Pulmonary artery endothelial cell (primary cell): Measurements from ENCODE around the gene C20orf202. TPM values are rescaled to one million over a fixed set of nuclear protein-coding genes. Genes with fewer than 3 reads are reported as not detected.
A peak's percentile ranks its signal among the peaks of the same experiment; 100 is the strongest.
"Not testable (repeated sequence)": the region's sequence is repeated elsewhere in the genome, so short reads cannot be mapped to it uniquely, and the experiment has no call there.

Source experiments
- DNase-seq: peaks from one replicate; pipeline ENCODE4 v3.0.0-alpha.2; 2011; ENCODE audit warnings: low read depth, low spot score
- total RNA-seq: library from RNA; depleted of rRNA; stranded (reverse); fragments of >200 nt; gene quantifications from 2 replicates; pipeline ENCODE4 v1.2.3, GENCODE V29; 2014

The C20orf202 gene
- total RNA-seq, 1 donor from 2014 or later, result 0.07 TPM

DNA sequence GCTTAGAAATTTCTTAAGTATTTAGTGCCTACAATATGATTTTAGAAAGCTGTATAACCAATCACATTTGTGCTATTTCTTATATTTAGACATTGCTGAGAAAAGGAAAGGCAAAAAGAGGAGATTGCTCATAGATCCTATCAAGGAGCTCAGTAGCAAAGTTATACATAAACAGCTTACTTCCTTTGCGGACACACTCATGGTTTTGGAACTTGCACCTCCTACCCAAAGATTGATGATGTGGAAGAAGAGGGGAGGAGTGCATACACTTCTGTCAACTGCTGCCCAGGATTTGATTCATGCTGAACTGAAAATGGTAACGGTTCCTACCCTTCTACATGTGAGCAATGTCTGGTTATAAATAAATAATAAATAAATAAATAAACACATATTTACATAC, 39.3 kb downstream of the C20orf202 start:
- peak; percentile 40 for DNase-seq

DNA sequence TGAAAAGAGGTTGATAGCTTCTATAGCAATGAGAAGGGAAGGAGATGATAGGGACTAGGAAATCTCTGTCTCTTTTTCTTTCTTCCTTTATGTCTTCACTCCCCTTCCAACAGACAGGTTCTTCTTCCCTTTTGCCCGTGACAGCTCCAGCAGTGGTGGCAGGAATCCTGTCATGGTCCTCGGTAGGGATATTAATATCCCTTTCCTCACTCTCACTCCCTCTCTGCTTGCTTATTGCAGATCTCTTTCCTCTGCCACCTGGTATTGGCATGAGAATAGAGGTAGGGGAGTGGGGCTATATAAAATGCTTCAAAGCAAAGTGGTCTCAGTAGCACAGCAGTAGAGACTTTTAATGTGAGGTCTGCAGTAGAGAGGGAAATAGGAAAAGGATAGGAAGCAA, 42.3 kb downstream of the C20orf202 start:
- no peak for DNase-seq

DNA sequence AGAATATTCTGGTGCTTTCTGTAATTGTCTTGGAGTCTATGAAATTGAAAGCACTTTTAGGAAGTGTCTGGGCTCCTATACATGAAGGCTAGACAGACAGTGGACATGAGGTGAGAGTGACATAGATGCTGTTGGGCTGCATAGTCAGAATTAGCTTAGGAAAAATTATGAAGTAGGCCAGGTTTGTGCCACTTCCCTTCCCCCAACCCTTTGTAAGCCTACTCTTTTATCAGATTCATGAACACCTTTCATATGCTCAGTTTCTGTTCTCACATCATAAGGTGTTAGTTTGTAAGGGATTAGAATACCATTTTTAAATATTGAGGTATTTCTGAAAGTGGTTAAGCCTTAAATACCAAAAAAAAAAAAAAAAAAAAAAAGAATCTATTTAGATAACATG, 44.4 kb downstream of the C20orf202 start:
- no peak for DNase-seq

DNA sequence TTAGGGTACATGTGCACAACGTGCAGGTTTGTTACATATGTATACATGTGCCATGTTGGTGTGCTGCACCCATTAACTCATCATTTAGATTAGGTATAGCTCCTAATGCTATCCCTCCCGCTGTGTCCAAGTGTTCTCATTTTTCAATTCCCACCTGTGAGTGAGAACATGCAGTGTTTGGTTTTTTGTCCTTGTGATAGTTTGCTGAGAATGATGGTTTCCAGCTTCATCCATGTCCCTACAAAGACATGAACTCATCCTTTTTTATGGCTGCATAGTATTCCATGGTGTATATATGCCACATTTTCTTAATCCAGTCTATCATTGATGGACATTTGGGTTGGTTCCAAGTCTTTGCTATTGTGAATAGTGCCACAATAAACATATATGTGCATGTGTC, 47.0 kb downstream of the C20orf202 start:
- DNase-seq, result not testable (repeated sequence)

DNA sequence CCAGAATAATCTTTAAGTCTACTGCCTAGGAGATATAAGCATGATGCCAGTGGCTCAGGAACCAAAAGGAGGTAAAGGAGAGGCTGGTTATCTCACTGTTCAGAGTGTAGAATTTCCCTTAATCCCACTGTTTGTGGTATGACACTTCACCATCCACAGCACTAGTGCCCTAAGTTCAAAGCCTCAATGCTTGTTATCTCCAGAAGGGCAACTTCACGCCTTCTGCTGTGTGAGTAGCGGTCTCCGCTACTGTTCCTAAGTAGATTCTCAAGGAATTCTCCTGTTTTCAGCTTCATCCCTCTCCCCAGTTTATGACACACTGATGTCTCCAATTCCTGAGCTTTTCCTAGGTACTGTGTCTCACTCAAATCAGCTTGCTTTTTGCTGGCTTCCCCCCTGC, 49.2 kb downstream of the C20orf202 start:
- DNase-seq, result no peak

DNA sequence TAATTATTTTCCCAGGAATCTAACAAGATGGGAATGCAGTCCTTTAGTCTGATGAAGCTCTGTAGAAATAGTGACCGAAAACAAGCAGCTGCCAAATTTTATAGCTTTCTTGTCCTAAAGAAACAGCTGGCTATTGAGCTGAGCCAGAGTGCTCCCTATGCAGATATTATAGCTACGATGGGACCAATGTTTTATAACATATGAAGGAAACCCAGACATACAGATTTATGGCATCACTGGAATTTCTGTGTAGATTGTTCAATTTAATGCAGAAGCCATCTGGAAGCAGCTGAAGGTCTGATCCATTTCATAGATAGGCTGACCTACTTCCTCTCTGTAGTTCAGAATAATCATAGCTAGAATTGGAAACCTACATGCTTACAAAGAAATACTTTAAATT, 51.0 kb downstream of the C20orf202 start:
- DNase-seq, result no peak

DNA sequence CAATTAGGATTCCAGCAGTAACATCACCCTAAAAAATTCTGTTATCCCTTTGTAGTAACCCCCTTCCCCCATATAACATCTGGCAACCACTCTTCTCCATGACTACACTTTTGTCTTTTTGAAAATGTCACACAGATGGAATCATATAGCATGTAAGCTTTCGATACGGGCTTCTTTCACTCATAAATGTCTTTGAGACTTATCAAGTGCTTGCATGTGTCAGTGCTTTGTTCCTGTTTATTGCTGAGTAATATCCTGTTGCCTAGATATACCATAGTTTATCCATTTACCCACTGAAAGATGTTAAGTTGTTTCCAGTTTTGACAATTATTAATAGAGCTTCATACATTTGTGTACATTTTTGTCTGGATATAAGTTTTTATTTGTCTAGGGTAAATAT, 52.4 kb downstream of the C20orf202 start:
- no peak for DNase-seq

Other genes starting within 250 kb of the C20orf202 start
- not detected in 2 replicates for gene RSPO4, start 201.1 kb upstream of the C20orf202 start, total RNA-seq
- gene PSMF1, start 84.9 kb upstream of the C20orf202 start, total RNA-seq, result 32.4 and 39.9 TPM in 2 replicates
- 0.07 TPM in 1 of 2 replicates, not detected in the other for gene TMEM74B, start 18.5 kb upstream of the C20orf202 start, total RNA-seq
- gene RAD21L1, start 22.6 kb downstream of the C20orf202 start, total RNA-seq, result 0.14 and 0.26 TPM in 2 replicates
- 6.4 and 14.0 TPM in 2 replicates for gene SNPH, start 62.8 kb downstream of the C20orf202 start, total RNA-seq
- 3.0 and 7.0 TPM in 2 replicates for gene SDCBP2, start 125.7 kb downstream of the C20orf202 start, total RNA-seq
- gene FKBP1A, start 189.6 kb downstream of the C20orf202 start, total RNA-seq, result 293 and 297 TPM in 2 replicates